Measurements from ENCODE around the gene GASK1A. TPM values are rescaled to one million over a fixed set of nuclear protein-coding genes. Genes with fewer than 3 reads are reported as not detected.

Gene GASK1A
- total and polyA plus RNA-seq, 10 of the 15 experiments (the other 5 are each of a cell fraction or from before 2014, with no cell fraction given) = 0.18 TPM; not detected in 9

- FAIRE-seq (no peak), DNase-seq (ENCODE audit: low read depth, low spot score) (peak; percentile 4), ATAC-seq (peak; percentile 87)
- SMC1A ChIA-PET (ENCODE audit: uncharacterized antibody, unreplicated experiment) = interaction anchor here (0.5 to 3.8 kb wide), 8 partner anchors 8 to 227 kb away, joined by 3 to 15 read pairs (median 4); no protein-coding TSS in a partner anchor
- peaks cover 0 to 1% of the 10 kb centered on the region in 2 experiments; a peak in 3 of 4 replicates for H3K27me3 ChIP-seq (replicated peaks in 1 of 2; ENCODE audit: control insufficient read depth in 2 of 2, insufficient read depth in 2 of 2, low read length in 1 of 2)
- WGBS (ENCODE audit: insufficient coverage, insufficient replicate concordance, low lambda C conversion rate, missing lambda C conversion rate) = 35% methylated on average over 9 of the region's 9 CpGs
- no peak overlapping the region for H3K27ac ChIP-seq (ENCODE audit: control insufficient read depth, insufficient read depth)
- H3K36me3 ChIP-seq (ENCODE audit: control insufficient read depth in 2 of 2, insufficient read depth in 2 of 2, low read length in 1 of 2) = no peaks in the 10 kb centered on the region
- CTCF ChIA-PET = interaction anchor here (0.7 to 1.5 kb wide), 3 partner anchors 13 to 271 kb away, joined by 3 to 4 read pairs (median 3); no protein-coding TSS in a partner anchor
- H3K9me3 ChIP-seq (replicated peaks; ENCODE audit: control insufficient read depth, insufficient read depth, low read length) = no peaks in the 10 kb centered on the region; the same call in 2 of the 3 replicates
- no peaks in the 10 kb centered on the region for H4K20me1 ChIP-seq (ENCODE audit: control insufficient read depth, insufficient read depth)
- intact Hi-C loops (cut with micrococcal nuclease; ENCODE audit: unreplicated experiment) (no loop called here), in situ Hi-C loops (cut with MboI) (no loop called here)
- RAD21 ChIA-PET (ENCODE audit: unreplicated experiment) = interaction anchor here (1.0 to 1.2 kb wide), 3 partner anchors 12 to 72 kb away, joined by 3 to 5 read pairs (median 4); no protein-coding TSS in a partner anchor
- POLR2A ChIA-PET = interaction anchor here (1.2 kb wide), 1 partner anchor 13 kb away, joined by 4 read pairs; no protein-coding TSS in a partner anchor
- no peak overlapping the region for H3K4me3 ChIP-seq
- BruUV-seq (replicated peaks) = no TSS peak
- no peaks in the 10 kb centered on the region for H3K4me1 ChIP-seq (ENCODE audit: control insufficient read depth, insufficient read depth, low read length)
- H2AFZ ChIP-seq (ENCODE audit: control insufficient read depth, low read depth, low read length) = no peak overlapping the region
- H3K79me2 ChIP-seq (ENCODE audit: control insufficient read depth, insufficient read depth, low read length) = no peaks in the 10 kb centered on the region
- no peak overlapping the region for H3K4me2 ChIP-seq (ENCODE audit: control insufficient read depth, insufficient read depth)
- no peak overlapping the region for H3K9ac ChIP-seq (ENCODE audit: control insufficient read depth, insufficient read depth, low read length)
- TF ChIP-seq CEBPB (IDR thresholded peaks at IDR 0.05; ENCODE audit: borderline replicate concordance in 1 of 2, low read depth in 2 of 2, low read length in 2 of 2) (peak in 1 of 2 experiments; percentile 87; a peak in 2 of 4 replicates), DPF2 (IDR thresholded peaks at IDR 0.05) (0 out of 2 replicates have a peak, but pooled peaks have one; percentile 29), CUX1 (IDR thresholded peaks at IDR 0.05; ENCODE audit: insufficient replicate concordance, low read depth, low read length) (no peak), RELB (IDR thresholded peaks at IDR 0.05; ENCODE audit: low read depth) (peak; percentile 76), EP300 (IDR thresholded peaks at IDR 0.05; ENCODE audit: borderline replicate concordance in 1 of 2, control insufficient read depth in 1 of 2, low read depth in 2 of 2, low read length in 2 of 2) (peak in 1 of 2 experiments; percentile 17; a peak in 1 of 4 replicates), LARP7 (IDR thresholded peaks at IDR 0.05) (no peak), BCL11A (IDR thresholded peaks at IDR 0.05; ENCODE audit: low read depth, low read length) (no peak), FOXK2 (IDR thresholded peaks at IDR 0.05) (no peak), SUZ12 (IDR thresholded peaks at IDR 0.05; ENCODE audit: unreplicated experiment) (no peak), KLF5 (IDR thresholded peaks at IDR 0.05; ENCODE audit: partially characterized antibody) (no peak), ZNF622 (IDR thresholded peaks at IDR 0.05) (no peak), ATF7 (IDR thresholded peaks at IDR 0.05; ENCODE audit: low read depth) (peak; percentile 83), RUNX3 (IDR thresholded peaks at IDR 0.05; ENCODE audit: low read length) (no peak), STAT1 (conservative IDR thresholded peaks at IDR 0.05) (no peak), MTA2 (IDR thresholded peaks at IDR 0.05; ENCODE audit: low read depth) (peak; percentile 68; the same call in 1 of the 2 replicates)
These were observed 57.7 kb downstream of the GASK1A start for GRCh38 chr3:43036621-43037423.

Measured in GM12878 (cell line).